GM12891 (cell line): ENCODE data around the gene SAC3D1.

ENCODE experiments used
- POLR2A ChIP-seq: IDR thresholded peaks from 2 replicates; pipeline ENCODE4 v1.6.1; 2011; ENCODE audit warnings: low read depth, low read length, control low read depth
- POLR2AphosphoS5 ChIP-seq: IDR thresholded peaks from 2 replicates; pipeline ENCODE4 v1.6.1; 2011; ENCODE audit warnings: low read depth, low read length, control low read depth
- SPI1 ChIP-seq: IDR thresholded peaks from 2 replicates; pipeline ENCODE4 v1.6.1; 2011; ENCODE audit warnings: low read depth, low read length, control low read depth
- TAF1 ChIP-seq: IDR thresholded peaks from 2 replicates; pipeline ENCODE4 v1.6.1; 2011; ENCODE audit warnings: low read depth, low read length, control low read depth

DNA sequence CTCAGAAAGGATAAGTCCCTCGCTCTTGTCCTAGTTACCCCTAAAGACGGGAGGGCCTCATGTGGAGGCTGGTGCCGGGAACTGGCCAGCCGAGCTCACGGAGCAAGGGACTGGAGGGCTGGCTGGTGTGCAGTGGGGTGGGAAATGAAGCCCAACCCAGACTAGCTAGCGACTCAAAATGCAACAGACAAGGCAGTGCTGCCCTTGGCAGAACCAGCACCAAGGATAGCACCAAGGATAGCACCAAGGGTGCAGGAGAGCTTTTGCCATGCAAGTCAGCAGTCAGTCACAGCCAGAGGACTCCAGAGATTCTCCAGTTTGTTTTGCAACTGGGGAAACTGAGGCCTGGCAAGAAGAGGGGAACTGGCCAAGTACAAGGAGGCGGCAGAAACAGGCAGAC, 37.7 kb upstream of the SAC3D1 start:
- no peak for TF ChIP-seq POLR2A
- TF ChIP-seq SPI1, result no peak
- TF ChIP-seq POLR2AphosphoS5, result no peak
- no peak for TF ChIP-seq TAF1
